Measurements from ENCODE around the gene IL1RAP. TPM values are rescaled to one million over a fixed set of nuclear protein-coding genes. Genes with fewer than 3 reads are reported as not detected.

IL1RAP gene
- total and polyA plus RNA-seq, 8 donors, result 20.1 to 32.5 (median 21.0) TPM

- ATAC-seq (no peak), DNase-seq (no peak)
- H3K27ac ChIP-seq, result no peak overlapping the region
- TF ChIP-seq CTCF (IDR thresholded peaks at IDR 0.05), result no peak
- intact Hi-C loops (cut with DNase I), result no loop called here
- H3K36me3 ChIP-seq, result peaks cover 0 to 22% of the 10 kb centered on the region in 2 donors
- H3K4me1 ChIP-seq, result no peaks in the 10 kb centered on the region
- no peaks in the 10 kb centered on the region for H3K9me3 ChIP-seq
- H3K27me3 ChIP-seq, result no peaks in the 10 kb centered on the region
- no peak overlapping the region for H3K4me3 ChIP-seq
Observed at GRCh38 chr3:190642016-190642415, 128.1 kb downstream of the IL1RAP start.

GRCh38 chr3:190644035-190644434 lies 130.2 kb downstream of the IL1RAP start:
- ATAC-seq (no peak), DNase-seq (no peak)
- Histone ChIP-seq H3K4me3 (no peak overlapping the region), H3K27ac (no peak overlapping the region), H3K4me1 (no peaks in the 10 kb centered on the region), H3K36me3 (peaks cover 0 to 35% of the 10 kb centered on the region in 2 donors), H3K27me3 (no peaks in the 10 kb centered on the region), H3K9me3 (no peaks in the 10 kb centered on the region)
- intact Hi-C loops (cut with DNase I), result no loop called here
- TF ChIP-seq CTCF (IDR thresholded peaks at IDR 0.05), result no peak

GRCh38 chr3:190644766-190645165 lies 130.9 kb downstream of the IL1RAP start:
- no peaks in the 10 kb centered on the region for H3K4me1 ChIP-seq
- TF ChIP-seq CTCF (IDR thresholded peaks at IDR 0.05), result no peak
- no peaks in the 10 kb centered on the region for H3K9me3 ChIP-seq
- no peak overlapping the region for H3K27ac ChIP-seq
- DNase-seq (no peak), ATAC-seq (no peak)
- H3K36me3 ChIP-seq, result peaks cover 0 to 41% of the 10 kb centered on the region in 2 donors
- no peaks in the 10 kb centered on the region for H3K27me3 ChIP-seq
- H3K4me3 ChIP-seq, result no peak overlapping the region
- intact Hi-C loops (cut with DNase I), result no loop called here

GRCh38 chr3:190645932-190646460 lies 132.1 kb downstream of the IL1RAP start:
- no peak for DNase-seq
- H3K36me3 ChIP-seq, result peaks cover 0 to 41% of the 10 kb centered on the region in 2 donors
- H3K4me3 ChIP-seq, result no peak overlapping the region
- no peaks in the 10 kb centered on the region for H3K9me3 ChIP-seq
- ATAC-seq, result no peak
- no peaks in the 10 kb centered on the region for H3K4me1 ChIP-seq
- TF ChIP-seq CTCF (IDR thresholded peaks at IDR 0.05), result no peak
- intact Hi-C loops (cut with DNase I), result no loop called here
- no peak overlapping the region for H3K27ac ChIP-seq
- no peaks in the 10 kb centered on the region for H3K27me3 ChIP-seq

- Histone ChIP-seq H3K36me3 (peaks cover 0 to 39% of the 10 kb centered on the region in 2 donors), H3K9me3 (no peaks in the 10 kb centered on the region), H3K27ac (no peak overlapping the region), H3K4me3 (no peak overlapping the region), H3K4me1 (no peaks in the 10 kb centered on the region), H3K27me3 (no peaks in the 10 kb centered on the region)
- no peak for DNase-seq
- no peak for TF ChIP-seq CTCF (IDR thresholded peaks at IDR 0.05)
- no peak for ATAC-seq
- intact Hi-C loops (cut with DNase I), result no loop called here
Observed at GRCh38 chr3:190646996-190647395, 133.1 kb downstream of the IL1RAP start.

All from left lung (tissue), 10 donors.